ENCODE results near the gene TAF9B.
"Not testable (repeated sequence)": the region's sequence is repeated elsewhere in the genome, so short reads cannot be mapped to it uniquely, and the experiment has no call there.

DNA sequence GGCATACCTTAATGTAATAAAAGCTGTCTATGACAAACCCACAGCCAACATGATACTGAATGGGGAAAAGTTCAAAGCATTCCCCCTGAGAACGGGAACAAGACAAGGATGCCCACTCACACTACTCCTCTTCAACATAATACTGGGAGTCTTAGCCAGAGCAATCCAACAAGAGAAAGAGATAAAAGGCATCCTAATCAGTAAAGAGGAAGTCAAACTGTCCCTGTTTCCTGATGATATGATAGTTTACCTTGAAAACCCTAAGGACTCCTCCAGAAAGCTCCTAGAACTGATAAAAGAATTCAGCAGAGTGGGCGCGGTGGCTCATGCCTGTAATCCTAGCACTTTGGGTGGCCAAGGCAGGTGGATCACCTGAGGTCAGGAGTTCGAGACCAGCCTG is 23.7 kb upstream of the TAF9B start:
- TF ChIP-seq, protein P1, sequence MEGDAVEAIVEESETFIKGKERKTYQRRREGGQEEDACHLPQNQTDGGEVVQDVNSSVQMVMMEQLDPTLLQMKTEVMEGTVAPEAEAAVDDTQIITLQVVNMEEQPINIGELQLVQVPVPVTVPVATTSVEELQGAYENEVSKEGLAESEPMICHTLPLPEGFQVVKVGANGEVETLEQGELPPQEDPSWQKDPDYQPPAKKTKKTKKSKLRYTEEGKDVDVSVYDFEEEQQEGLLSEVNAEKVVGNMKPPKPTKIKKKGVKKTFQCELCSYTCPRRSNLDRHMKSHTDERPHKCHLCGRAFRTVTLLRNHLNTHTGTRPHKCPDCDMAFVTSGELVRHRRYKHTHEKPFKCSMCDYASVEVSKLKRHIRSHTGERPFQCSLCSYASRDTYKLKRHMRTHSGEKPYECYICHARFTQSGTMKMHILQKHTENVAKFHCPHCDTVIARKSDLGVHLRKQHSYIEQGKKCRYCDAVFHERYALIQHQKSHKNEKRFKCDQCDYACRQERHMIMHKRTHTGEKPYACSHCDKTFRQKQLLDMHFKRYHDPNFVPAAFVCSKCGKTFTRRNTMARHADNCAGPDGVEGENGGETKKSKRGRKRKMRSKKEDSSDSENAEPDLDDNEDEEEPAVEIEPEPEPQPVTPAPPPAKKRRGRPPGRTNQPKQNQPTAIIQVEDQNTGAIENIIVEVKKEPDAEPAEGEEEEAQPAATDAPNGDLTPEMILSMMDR (IDR thresholded peaks at IDR 0.05) = not testable (repeated sequence)
- TF ChIP-seq GTF2I (CRISPR knock-in tag; conservative IDR thresholded peaks at IDR 0.05); ZNF396 (CRISPR knock-in tag; IDR thresholded peaks at IDR 0.05; ENCODE audit: borderline replicate concordance); ZNF121 (CRISPR knock-in tag; IDR thresholded peaks at IDR 0.05); CREB1 (CRISPR knock-in tag; IDR thresholded peaks at IDR 0.05); ATF1 (CRISPR knock-in tag; IDR thresholded peaks at IDR 0.05); TEAD4 (CRISPR knock-in tag; IDR thresholded peaks at IDR 0.05); JUN (CRISPR knock-in tag; IDR thresholded peaks at IDR 0.05); MXD4 (CRISPR knock-in tag; IDR thresholded peaks at IDR 0.05; ENCODE audit: borderline replicate concordance): not testable (repeated sequence)
- TF ChIP-seq, protein P2, sequence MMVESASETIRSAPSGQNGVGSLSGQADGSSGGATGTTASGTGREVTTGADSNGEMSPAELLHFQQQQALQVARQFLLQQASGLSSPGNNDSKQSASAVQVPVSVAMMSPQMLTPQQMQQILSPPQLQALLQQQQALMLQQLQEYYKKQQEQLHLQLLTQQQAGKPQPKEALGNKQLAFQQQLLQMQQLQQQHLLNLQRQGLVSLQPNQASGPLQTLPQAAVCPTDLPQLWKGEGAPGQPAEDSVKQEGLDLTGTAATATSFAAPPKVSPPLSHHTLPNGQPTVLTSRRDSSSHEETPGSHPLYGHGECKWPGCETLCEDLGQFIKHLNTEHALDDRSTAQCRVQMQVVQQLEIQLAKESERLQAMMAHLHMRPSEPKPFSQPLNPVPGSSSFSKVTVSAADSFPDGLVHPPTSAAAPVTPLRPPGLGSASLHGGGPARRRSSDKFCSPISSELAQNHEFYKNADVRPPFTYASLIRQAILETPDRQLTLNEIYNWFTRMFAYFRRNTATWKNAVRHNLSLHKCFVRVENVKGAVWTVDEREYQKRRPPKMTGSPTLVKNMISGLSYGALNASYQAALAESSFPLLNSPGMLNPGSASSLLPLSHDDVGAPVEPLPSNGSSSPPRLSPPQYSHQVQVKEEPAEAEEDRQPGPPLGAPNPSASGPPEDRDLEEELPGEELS (CRISPR knock-in tag; IDR thresholded peaks at IDR 0.05) = not testable (repeated sequence)
- TF ChIP-seq, protein P3, sequence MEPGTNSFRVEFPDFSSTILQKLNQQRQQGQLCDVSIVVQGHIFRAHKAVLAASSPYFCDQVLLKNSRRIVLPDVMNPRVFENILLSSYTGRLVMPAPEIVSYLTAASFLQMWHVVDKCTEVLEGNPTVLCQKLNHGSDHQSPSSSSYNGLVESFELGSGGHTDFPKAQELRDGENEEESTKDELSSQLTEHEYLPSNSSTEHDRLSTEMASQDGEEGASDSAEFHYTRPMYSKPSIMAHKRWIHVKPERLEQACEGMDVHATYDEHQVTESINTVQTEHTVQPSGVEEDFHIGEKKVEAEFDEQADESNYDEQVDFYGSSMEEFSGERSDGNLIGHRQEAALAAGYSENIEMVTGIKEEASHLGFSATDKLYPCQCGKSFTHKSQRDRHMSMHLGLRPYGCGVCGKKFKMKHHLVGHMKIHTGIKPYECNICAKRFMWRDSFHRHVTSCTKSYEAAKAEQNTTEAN (CRISPR knock-in tag; IDR thresholded peaks at IDR 0.05) = not testable (repeated sequence)

All from WTC11 (cell line).